Thyroid gland (tissue), 4 donors: ENCODE data around the gene GALR3.

Experiments used
- POLR2A ChIP-seq, 2 donors: fragments of 450-650 bp; IDR thresholded peaks; one replicate each; pipeline ENCODE4 v1.6.1; 2017; ENCODE audit warnings: antibody characterized with exemption in 2 of 2, mild to moderate bottlenecking in 2 of 2, moderate library complexity in 1 of 2
- TF ChIP-seq, protein P1 (sequence below), 6 experiments: fragments of 200-600 bp in 3 of 6; fragments of 450-650 bp in 3 of 6; sonication (generic) in 3 of 6; IDR thresholded peaks; one replicate each; pipeline ENCODE4 v1.5.1; 2016 to 2019; ENCODE audit warnings: antibody characterized with exemption in 6 of 6, mild to moderate bottlenecking in 2 of 6, inconsistent platforms in 1 of 6, moderate library complexity in 1 of 6

DNA sequence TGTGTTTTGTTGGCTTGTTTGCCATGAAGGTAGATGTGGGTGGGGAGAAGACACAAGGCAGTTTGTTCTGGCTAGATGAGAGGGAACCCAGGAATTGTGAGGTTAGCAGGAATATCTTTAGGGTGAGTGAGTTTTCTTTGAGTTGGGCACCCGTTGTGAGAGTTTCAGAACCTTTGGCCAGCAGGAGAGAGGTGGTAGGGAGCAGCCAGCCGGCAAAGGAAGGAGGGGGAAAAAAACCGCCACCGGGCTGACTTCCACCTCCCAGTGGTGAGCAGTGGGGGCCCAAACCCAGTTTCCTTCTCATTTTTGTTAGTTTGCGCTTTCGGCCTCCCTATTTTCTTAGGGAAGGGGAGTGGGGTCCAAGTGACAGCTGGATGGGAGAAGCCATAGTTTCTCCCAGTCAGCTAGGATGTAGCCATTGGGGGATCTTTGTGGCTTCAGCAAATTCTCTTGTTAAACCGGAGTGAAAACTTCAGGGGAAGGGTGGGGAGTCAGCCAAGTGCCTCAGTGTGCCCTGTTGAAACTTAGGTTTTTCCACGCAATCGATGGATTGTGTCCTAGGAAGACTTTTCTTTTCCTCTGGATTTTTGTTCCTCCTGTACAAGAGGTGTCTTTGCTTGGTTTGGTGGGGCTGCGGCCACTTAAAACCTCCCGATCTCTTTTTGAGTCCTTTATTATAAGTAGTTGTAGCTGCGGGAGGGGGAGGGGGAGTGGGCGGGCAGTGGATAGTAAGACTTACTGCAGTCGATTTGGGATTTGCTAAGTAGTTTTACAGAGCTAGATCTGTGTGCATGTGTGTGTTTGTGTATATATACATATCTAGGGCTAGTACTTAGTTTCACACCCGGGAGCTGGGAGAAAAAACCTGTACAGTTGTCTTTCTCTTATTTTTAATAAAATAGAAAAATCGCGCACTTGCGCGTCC is 16.5 kb upstream of the GALR3 start:
- peak in 1 of 2 donors; percentile 7 for TF ChIP-seq POLR2A (IDR thresholded peaks at IDR 0.05)
- TF ChIP-seq, protein P1, sequence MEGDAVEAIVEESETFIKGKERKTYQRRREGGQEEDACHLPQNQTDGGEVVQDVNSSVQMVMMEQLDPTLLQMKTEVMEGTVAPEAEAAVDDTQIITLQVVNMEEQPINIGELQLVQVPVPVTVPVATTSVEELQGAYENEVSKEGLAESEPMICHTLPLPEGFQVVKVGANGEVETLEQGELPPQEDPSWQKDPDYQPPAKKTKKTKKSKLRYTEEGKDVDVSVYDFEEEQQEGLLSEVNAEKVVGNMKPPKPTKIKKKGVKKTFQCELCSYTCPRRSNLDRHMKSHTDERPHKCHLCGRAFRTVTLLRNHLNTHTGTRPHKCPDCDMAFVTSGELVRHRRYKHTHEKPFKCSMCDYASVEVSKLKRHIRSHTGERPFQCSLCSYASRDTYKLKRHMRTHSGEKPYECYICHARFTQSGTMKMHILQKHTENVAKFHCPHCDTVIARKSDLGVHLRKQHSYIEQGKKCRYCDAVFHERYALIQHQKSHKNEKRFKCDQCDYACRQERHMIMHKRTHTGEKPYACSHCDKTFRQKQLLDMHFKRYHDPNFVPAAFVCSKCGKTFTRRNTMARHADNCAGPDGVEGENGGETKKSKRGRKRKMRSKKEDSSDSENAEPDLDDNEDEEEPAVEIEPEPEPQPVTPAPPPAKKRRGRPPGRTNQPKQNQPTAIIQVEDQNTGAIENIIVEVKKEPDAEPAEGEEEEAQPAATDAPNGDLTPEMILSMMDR (IDR thresholded peaks at IDR 0.05): no peak
